IPS-18c (cell line): ENCODE data around the gene C22orf31.
"Not testable (repeated sequence)": the region's sequence is repeated elsewhere in the genome, so short reads cannot be mapped to it uniquely, and the experiment has no call there.

Experiments used
- H3K4me3 ChIP-seq: 2 replicates; pipeline ENCODE4 v1.7.0; 2013; ENCODE audit warnings: low read depth, mild to moderate bottlenecking, low read length, moderate library complexity; ENCODE audit not compliant: insufficient read depth
- H3K9me3 ChIP-seq: one replicate; pipeline ENCODE4 v1.6.1; 2013; ENCODE audit warnings: mild to moderate bottlenecking, low read length, moderate library complexity; ENCODE audit not compliant: control insufficient read depth, insufficient read depth

C22orf31 gene

DNA sequence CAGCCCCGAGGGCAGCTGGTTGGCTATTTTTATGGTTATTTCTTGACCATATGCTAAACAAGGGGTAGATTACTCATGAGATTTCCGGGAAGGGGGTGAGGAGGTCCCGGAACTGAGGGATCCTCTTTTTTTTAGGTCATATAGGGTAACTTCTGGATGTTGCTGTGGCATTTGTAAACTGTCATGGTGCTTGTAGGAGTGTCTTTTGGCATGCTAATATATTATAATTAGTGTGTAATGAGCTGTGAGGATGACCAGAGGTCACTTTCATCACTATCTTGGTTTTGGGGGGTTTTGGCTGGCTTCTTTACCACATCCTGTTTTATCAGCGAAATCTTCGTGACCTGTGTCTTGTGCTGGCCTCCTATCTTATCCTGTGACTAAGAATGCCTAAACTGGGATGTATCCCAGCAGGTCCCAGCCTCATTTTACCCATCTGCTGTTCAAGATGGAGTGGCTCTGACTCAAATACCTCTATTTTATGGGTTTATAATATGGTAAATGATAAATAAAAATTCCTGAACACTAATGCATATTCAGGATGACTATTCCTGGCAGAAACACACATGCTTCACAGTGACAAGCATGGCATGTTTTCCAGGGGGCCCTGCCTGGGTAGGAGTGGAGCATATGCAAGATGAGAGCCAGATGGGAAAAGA lies 22.4 kb upstream of the C22orf31 start:
- Histone ChIP-seq H3K9me3 (no peaks in the 10 kb centered on the region), H3K4me3 (no peak overlapping the region)

- H3K4me3 ChIP-seq, H3K9me3 ChIP-seq: not testable (repeated sequence)
Observed at GRCh38 chr22:29083576-29083932, 21.9 kb upstream of the C22orf31 start.

GRCh38 chr22:29082826-29083545 lies 21.4 kb upstream of the C22orf31 start:
- no peaks in the 10 kb centered on the region for H3K9me3 ChIP-seq
- no peak overlapping the region for H3K4me3 ChIP-seq

- Histone ChIP-seq H3K9me3 (no peaks in the 10 kb centered on the region), H3K4me3 (no peak overlapping the region)
Observed at GRCh38 chr22:29081517-29082236, 20.0 kb upstream of the C22orf31 start.

DNA sequence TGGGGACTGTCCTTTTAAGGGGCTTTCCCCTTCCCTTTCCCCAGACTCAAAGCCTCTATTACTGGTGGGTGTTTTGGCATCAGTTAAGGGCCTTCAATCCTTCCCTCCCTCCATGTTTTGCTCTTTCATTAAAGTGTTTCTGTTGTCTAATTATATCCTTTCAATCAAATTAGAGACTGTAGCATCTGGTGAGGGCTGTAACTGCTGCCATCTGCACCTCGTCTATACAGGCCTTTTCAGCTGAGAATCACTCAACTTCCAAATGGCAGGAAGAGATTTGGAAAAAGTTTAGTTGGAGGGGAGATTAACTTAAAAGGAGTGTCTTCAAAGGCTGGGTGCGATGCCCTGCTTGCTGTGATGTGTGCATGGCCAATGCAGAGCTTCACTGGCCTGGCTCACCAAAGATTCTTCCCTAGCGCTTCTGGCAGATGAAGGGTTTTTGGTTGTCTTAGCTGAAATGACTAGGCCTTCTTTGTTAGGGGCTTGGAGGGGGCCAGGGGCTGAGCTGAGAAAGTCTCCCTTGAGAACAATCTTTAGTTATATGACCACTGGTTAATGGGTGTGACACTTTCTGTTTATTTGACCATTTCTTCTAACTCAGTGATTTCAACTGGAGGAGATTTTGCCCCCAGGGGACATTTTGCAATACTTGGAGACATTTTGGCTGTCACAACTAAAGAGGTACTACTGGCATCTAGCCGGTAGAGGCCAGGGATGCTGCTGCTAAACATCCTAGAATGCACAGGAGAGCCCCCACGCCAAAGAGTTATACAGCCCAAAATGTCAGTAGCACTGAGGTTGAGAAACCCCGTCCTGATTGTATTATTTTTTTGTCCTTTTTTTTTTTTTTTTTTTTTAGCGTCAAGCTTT lies 18.7 kb upstream of the C22orf31 start:
- Histone ChIP-seq H3K4me3 (no peak overlapping the region), H3K9me3 (no peaks in the 10 kb centered on the region)

- Histone ChIP-seq H3K9me3 (no peaks in the 10 kb centered on the region), H3K4me3 (no peak overlapping the region)
Observed at GRCh38 chr22:29079218-29079901, 17.7 kb upstream of the C22orf31 start.

DNA sequence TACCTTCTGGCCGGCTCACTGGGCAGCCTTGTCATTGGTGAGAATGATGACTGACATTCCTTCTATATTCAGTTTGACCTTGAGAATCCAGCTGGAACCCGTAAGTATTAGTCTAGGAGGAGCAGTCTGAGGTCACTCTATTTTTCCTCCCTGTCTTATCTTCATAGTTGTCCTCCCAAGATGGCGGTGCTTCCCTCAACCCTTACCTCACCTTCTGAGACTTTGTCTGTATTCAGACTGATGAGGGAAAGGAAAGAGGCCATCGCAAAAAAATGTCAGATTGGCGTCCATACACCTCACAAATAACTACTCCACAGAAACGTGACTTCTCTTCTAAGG lies 17.2 kb upstream of the C22orf31 start:
- H3K4me3 ChIP-seq = no peak overlapping the region; the same call in 1 of the 2 replicates

GRCh38 chr22:29078036-29078868 lies 16.6 kb upstream of the C22orf31 start:
- Histone ChIP-seq H3K9me3 (no peaks in the 10 kb centered on the region), H3K4me3 (no peak overlapping the region; the same call in 1 of the 2 replicates)

More for the DNA sequence above, 17.2 kb upstream of the C22orf31 start:
- H3K9me3 ChIP-seq = no peaks in the 10 kb centered on the region

- H3K4me3 ChIP-seq = peak overlapping the region; percentile 77
Observed at GRCh38 chr22:29074276-29074772, 12.7 kb upstream of the C22orf31 start.

DNA sequence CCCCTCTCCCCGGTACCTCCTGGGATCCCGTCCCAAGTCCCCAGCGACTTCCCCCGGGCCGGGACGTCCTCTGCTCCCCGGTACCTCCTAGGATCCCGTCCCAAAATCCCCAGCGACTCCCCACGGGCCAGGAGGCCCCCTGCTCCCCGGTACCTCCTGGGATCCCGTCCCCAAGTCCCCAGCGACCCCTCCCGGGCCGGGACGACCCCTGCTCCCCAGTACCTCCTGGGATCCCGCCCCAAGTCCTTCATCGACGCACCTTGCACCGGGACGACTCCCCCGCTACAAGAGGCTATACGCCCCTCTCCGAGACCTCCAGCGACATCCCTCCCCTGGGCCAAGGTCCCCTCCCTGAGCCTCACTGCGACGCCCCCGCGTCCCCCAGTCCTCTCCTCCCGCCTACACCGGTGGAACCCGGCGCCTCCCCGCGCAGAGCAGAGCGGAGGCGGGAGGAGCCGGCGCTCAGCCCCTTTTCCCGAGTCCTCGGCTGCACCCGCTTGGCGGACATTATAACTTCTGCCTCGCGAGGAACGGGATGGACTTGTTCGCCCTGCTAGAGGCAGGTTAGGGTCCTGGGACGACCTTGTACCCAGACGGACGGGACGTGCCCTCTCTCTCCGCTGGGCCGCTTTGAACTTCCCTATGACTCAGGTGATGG lies 12.1 kb upstream of the C22orf31 start:
- no peaks in the 10 kb centered on the region for H3K9me3 ChIP-seq

More at GRCh38 chr22:29074276-29074772, 12.7 kb upstream of the C22orf31 start:
- H3K9me3 ChIP-seq = no peaks in the 10 kb centered on the region

DNA sequence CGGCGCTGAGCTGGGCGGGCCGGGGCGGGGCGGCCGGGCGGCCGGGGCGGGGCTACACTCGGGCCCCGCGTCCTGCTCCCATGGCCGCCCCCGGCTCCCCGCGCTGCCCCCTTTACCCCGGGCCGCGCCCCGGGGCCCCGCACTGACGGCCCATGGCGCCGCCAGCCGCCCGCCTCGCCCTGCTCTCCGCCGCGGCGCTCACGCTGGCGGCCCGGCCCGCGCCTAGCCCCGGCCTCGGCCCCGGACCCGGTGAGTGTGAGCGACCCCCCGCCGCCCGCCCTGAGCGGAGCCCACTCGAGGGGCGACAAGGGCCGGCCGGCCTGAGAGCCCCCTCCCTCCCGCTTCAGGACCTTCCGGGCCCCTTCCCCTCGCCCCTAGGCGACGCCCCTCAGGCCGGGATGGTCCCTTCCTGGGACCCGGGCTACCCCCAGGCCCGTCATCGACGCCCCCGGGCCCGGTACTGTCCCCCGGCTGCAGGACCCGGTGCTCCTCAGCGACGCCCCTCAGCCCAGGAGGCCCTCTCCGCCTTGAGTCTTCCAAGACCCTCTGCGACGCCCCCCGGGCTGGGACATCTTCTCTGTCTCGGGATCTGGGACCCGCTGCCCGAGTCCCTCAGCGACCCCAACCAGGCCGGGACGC lies 11.5 kb upstream of the C22orf31 start, which contains the start of gene KREMEN1:
KREMEN1 (plus strand) TSS at position 57 of the 639 bp plus-strand sequence; CDS start at position 153, 96 bp downstream.
- Histone ChIP-seq H3K4me3 (peak within 1 kb of the TSS; percentile 77), H3K9me3 (no peaks in the 10 kb centered on the region)

More for the DNA sequence above, 12.1 kb upstream of the C22orf31 start:
- H3K4me3 ChIP-seq = peak overlapping the region; percentile 77

- Histone ChIP-seq H3K4me3 (no peak overlapping the region; the same call in 1 of the 2 replicates), H3K9me3 (no peaks in the 10 kb centered on the region)
Observed at GRCh38 chr22:29072193-29072978, 10.8 kb upstream of the C22orf31 start.

DNA sequence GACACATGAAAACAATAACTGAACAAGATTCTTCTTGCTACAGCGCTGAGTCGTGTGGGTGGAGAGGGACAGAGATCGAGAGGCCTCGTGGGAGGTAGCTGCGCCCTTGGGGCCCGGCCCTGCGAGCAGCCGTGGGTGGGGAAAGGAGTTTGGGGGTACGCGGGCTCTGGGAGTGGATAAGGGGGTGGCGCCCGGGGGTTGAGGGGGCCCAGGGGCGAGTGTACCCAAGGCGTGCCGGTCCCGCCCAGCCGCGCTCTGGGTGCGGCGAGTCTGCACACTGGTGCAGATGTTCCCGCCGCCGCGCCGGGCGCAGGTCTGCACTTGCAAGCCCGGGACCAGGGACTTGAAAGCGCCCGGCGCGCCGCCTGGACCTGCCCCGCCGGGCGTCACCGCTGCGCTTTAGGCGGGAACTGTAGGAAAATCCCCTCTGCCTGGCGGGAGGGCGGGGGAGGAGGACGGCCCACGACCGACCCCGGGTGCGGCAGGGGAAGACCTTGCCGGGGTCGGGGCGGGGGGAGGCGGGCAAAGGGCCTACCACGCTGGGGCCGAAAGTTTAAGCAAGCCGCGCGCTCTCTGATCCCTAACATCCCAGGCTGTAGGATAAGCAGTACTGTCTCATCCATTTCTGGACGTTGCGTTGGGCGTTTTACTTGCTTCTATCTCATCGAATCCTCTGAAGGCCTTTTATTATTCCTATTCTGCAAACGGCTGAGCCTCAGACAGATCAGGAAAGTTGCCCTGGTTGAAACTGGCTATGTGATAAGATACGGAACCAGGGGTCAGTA lies 9.8 kb upstream of the C22orf31 start:
- Histone ChIP-seq H3K9me3 (no peaks in the 10 kb centered on the region), H3K4me3 (peak overlapping the region; percentile 28; the same call in 1 of the 2 replicates)
